Measurements from ENCODE around the gene FKBP11.

DNA sequence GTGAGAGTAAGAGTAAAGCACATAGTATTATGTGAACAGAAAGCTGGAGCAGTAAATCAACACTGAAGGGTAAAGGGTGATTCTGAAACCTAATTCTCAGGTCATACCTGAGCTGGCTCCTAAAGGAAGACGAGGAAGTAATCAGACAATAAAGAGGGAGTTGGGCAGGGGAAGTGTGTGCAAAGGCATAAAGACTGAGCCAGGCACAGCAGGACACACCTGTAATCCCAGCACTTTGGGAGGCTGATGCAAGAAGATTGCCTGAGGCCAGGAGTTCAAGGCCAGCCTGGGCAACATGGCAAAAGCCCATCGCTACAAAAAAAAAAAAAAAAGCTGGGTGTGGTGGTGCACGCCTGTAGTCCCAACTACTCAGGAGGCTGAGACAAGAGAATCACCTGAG is 22.4 kb upstream of the FKBP11 start:
- TF ChIP-seq CTCF (tag by site-specific recombination; IDR thresholded peaks at IDR 0.05) = no peak
- no peak for TF ChIP-seq ZNF600 (tag by site-specific recombination; IDR thresholded peaks at IDR 0.05)
- TF ChIP-seq ZNF677 (tag by site-specific recombination; IDR thresholded peaks at IDR 0.05) = no peak
- TF ChIP-seq REST (tag by site-specific recombination; IDR thresholded peaks at IDR 0.05) = no peak
- no peak for TF ChIP-seq YY1 (tag by site-specific recombination; IDR thresholded peaks at IDR 0.05)
- TF ChIP-seq, protein P1, sequence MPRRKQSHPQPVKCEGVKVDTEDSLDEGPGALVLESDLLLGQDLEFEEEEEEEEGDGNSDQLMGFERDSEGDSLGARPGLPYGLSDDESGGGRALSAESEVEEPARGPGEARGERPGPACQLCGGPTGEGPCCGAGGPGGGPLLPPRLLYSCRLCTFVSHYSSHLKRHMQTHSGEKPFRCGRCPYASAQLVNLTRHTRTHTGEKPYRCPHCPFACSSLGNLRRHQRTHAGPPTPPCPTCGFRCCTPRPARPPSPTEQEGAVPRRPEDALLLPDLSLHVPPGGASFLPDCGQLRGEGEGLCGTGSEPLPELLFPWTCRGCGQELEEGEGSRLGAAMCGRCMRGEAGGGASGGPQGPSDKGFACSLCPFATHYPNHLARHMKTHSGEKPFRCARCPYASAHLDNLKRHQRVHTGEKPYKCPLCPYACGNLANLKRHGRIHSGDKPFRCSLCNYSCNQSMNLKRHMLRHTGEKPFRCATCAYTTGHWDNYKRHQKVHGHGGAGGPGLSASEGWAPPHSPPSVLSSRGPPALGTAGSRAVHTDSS (tag by site-specific recombination; IDR thresholded peaks at IDR 0.05) = no peak
- no peak for TF ChIP-seq MYNN (tag by site-specific recombination; IDR thresholded peaks at IDR 0.05; ENCODE audit: borderline replicate concordance)
- TF ChIP-seq ZNF510 (tag by site-specific recombination; IDR thresholded peaks at IDR 0.05; ENCODE audit: insufficient replicate concordance) = no peak

Measured in HEK293 (cell line).